ENCODE measurements around the gene PFDN6. TPM values are rescaled to one million over a fixed set of nuclear protein-coding genes. Genes with fewer than 3 reads are reported as not detected.

Gene PFDN6
- total and polyA plus RNA-seq, 9 of the 15 experiments (the other 6 are each of a cell fraction or from before 2014, with no cell fraction given), result 6.8 to 475 (median 216) TPM

DNA sequence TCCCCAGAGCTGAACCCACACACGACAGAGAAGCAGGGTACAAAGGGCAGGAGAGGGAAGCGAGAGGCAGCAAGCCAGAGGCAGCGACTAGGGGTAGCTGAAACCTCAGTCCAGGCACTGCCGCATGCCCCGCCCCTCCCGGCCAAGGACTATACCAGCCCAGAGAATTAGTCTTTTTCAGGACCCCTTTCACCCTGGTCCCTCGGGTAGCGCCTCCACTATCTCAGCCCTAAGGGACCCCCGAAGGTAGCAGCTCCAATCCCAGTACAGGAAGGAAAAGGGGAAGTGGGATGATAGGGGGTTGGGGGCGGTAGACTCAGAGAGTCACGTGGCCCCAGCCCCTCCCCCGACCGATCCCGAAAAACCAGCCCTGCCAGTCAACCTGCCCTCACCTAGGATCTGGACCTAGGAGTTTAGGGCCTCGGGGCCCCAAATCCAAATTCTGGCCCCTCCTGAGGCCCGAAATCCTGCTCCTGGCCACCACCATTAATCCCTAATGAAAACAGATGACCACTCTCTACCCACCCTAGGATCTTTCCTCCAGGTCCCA, 8.1 kb downstream of the PFDN6 start (continued):
- no peak for TF ChIP-seq CBX8 (IDR thresholded peaks at IDR 0.05; ENCODE audit: borderline replicate concordance, extremely low read depth, low read depth, low read length, poor library complexity, severe bottlenecking)
- TF ChIP-seq ZFP1 (CRISPR knock-in tag; IDR thresholded peaks at IDR 0.05), result no peak
- TF ChIP-seq, protein P1, sequence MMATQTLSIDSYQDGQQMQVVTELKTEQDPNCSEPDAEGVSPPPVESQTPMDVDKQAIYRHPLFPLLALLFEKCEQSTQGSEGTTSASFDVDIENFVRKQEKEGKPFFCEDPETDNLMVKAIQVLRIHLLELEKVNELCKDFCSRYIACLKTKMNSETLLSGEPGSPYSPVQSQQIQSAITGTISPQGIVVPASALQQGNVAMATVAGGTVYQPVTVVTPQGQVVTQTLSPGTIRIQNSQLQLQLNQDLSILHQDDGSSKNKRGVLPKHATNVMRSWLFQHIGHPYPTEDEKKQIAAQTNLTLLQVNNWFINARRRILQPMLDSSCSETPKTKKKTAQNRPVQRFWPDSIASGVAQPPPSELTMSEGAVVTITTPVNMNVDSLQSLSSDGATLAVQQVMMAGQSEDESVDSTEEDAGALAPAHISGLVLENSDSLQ (IDR thresholded peaks at IDR 0.05), result peak; percentile 85
- no peak for TF ChIP-seq ARID1B (IDR thresholded peaks at IDR 0.05)
- TF ChIP-seq, protein P2, sequence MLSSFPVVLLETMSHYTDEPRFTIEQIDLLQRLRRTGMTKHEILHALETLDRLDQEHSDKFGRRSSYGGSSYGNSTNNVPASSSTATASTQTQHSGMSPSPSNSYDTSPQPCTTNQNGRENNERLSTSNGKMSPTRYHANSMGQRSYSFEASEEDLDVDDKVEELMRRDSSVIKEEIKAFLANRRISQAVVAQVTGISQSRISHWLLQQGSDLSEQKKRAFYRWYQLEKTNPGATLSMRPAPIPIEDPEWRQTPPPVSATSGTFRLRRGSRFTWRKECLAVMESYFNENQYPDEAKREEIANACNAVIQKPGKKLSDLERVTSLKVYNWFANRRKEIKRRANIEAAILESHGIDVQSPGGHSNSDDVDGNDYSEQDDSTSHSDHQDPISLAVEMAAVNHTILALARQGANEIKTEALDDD (IDR thresholded peaks at IDR 0.05), result no peak
- TF ChIP-seq, protein P3, sequence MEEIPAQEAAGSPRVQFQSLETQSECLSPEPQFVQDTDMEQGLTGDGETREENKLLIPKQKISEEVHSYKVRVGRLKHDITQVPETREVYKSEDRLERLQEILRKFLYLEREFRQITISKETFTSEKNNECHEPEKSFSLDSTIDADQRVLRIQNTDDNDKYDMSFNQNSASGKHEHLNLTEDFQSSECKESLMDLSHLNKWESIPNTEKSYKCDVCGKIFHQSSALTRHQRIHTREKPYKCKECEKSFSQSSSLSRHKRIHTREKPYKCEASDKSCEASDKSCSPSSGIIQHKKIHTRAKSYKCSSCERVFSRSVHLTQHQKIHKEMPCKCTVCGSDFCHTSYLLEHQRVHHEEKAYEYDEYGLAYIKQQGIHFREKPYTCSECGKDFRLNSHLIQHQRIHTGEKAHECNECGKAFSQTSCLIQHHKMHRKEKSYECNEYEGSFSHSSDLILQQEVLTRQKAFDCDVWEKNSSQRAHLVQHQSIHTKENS (CRISPR knock-in tag; IDR thresholded peaks at IDR 0.05), result no peak
- no peak for TF ChIP-seq C11orf30 (IDR thresholded peaks at IDR 0.05; ENCODE audit: low read depth)
- peak; percentile 90 for TF ChIP-seq RAD51 (IDR thresholded peaks at IDR 0.05; ENCODE audit: borderline replicate concordance, low read depth)
- TF ChIP-seq, protein P4, sequence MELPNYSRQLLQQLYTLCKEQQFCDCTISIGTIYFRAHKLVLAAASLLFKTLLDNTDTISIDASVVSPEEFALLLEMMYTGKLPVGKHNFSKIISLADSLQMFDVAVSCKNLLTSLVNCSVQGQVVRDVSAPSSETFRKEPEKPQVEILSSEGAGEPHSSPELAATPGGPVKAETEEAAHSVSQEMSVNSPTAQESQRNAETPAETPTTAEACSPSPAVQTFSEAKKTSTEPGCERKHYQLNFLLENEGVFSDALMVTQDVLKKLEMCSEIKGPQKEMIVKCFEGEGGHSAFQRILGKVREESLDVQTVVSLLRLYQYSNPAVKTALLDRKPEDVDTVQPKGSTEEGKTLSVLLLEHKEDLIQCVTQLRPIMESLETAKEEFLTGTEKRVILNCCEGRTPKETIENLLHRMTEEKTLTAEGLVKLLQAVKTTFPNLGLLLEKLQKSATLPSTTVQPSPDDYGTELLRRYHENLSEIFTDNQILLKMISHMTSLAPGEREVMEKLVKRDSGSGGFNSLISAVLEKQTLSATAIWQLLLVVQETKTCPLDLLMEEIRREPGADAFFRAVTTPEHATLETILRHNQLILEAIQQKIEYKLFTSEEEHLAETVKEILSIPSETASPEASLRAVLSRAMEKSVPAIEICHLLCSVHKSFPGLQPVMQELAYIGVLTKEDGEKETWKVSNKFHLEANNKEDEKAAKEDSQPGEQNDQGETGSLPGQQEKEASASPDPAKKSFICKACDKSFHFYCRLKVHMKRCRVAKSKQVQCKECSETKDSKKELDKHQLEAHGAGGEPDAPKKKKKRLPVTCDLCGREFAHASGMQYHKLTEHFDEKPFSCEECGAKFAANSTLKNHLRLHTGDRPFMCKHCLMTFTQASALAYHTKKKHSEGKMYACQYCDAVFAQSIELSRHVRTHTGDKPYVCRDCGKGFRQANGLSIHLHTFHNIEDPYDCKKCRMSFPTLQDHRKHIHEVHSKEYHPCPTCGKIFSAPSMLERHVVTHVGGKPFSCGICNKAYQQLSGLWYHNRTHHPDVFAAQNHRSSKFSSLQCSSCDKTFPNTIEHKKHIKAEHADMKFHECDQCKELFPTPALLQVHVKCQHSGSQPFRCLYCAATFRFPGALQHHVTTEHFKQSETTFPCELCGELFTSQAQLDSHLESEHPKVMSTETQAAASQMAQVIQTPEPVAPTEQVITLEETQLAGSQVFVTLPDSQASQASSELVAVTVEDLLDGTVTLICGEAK (IDR thresholded peaks at IDR 0.05), result no peak
- TF ChIP-seq, protein P4 (CRISPR knock-in tag; IDR thresholded peaks at IDR 0.05), result no peak
- peak; percentile 25; the same call in 1 of the 2 replicates for TF ChIP-seq ZFX (CRISPR knock-in tag; IDR thresholded peaks at IDR 0.05)
- no peak for TF ChIP-seq ZNF586 (CRISPR knock-in tag; conservative IDR thresholded peaks at IDR 0.05)
- TF ChIP-seq, protein P5, sequence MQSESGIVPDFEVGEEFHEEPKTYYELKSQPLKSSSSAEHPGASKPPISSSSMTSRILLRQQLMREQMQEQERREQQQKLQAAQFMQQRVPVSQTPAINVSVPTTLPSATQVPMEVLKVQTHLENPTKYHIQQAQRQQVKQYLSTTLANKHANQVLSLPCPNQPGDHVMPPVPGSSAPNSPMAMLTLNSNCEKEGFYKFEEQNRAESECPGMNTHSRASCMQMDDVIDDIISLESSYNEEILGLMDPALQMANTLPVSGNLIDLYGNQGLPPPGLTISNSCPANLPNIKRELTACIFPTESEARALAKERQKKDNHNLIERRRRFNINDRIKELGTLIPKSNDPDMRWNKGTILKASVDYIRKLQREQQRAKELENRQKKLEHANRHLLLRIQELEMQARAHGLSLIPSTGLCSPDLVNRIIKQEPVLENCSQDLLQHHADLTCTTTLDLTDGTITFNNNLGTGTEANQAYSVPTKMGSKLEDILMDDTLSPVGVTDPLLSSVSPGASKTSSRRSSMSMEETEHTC (IDR thresholded peaks at IDR 0.05), result 0 out of 2 replicates have a peak, but pooled peaks have one; percentile 37
- no peak for TF ChIP-seq MCM2 (IDR thresholded peaks at IDR 0.05; ENCODE audit: low read depth)

Measured in K562 (cell line).